GM21825 (cell line): ENCODE data around the gene CELF3.
"Not testable (repeated sequence)": the region's sequence is repeated elsewhere in the genome, so short reads cannot be mapped to it uniquely, and the experiment has no call there.

Experiments
- ATAC-seq: cut with Tn5 transposase; IDR thresholded peaks from one replicate; pipeline ENCODE4 v1.9.1; 2021; ENCODE audit warnings: mild to moderate bottlenecking, moderate library complexity; ENCODE audit not compliant: unreplicated experiment

The CELF3 gene

DNA sequence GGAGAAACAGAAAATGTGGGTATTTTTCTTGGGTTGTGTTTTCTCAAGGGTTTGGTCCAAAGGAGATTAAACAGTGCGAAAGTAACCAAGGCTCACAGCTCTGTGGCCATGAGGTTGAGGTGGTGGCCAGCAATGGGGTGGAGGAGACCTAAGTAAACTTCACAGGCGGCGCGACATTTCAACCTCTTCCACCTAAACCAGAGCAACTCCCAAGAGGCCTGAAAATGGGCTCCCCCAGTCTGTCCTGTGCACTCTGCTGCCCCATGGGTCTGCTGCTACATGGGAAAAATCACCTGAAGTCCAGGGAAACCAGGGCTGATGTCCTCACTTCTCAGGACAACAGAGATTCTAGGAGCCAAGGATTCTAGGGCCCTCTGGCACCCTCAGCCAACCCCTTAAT, 12.4 kb downstream of the CELF3 start:
- no peak for ATAC-seq

GRCh38 chr1:151703813-151704212, 12.8 kb downstream of the CELF3 start:
- ATAC-seq: no peak

GRCh38 chr1:151702936-151703335, 13.7 kb downstream of the CELF3 start:
- ATAC-seq: no peak

- no peak for ATAC-seq
These were observed 15.1 kb downstream of the CELF3 start for GRCh38 chr1:151701515-151701914.

- ATAC-seq: no peak
These were observed 23.4 kb downstream of the CELF3 start for GRCh38 chr1:151693057-151693651.

DNA sequence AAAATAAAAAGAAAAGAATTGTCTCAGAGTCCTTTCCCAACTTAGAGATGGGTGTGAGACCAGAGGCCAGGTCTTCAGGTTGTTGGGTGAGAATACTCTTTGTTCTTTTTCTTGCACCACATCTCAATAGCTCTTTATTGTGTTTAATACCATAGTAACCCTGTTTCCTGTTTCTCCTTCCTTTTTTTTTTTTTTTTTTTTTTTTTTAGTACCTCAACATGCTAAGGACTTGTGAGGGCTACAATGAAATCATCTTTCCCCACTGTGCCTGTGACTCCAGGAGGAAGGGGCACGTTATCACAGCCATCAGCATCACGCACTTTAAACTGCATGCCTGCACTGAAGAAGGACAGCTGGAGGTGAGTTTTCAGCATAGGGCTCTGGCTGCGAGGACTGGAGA, 24.4 kb downstream of the CELF3 start:
- no peak for ATAC-seq

DNA sequence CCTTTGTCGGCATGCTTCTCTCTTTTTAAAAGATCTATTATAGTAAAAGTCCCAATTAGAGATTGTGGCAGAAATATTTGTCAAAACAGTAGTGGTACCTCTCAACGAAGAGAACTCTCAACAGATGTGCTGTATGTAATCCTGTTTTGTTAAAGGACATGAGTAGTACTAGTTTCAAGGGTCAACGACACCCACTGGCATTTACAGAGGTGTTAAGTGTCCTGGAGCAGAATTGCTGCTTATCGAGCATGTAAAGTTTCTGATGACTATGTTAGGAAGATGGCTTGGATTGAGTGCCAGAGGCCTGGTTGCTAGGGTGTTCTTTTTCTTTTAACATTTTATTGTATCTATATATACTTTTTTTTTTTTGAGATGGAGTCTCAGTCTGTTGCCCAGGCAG, 27.1 kb downstream of the CELF3 start:
- no peak for ATAC-seq

DNA sequence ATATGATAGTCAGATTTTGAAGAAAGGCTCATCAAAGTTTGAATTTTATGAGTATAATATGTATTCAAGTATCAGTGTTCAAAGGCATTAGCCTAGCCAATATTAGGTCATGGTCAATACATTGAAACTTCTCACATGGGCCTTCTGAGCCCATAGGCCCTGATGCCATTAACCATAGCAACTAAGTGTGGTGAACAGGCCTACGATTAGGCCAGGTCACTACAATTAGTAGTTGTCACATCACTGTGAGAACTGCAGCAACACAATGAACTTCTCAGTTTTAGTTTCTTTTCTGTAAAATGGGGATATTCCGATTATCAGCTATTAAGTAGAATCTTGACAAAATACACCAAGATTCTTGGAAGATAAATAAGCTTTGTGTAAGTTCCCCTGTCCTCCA, 30.0 kb downstream of the CELF3 start:
- ATAC-seq: no peak

- no peak for ATAC-seq
These were observed 32.5 kb downstream of the CELF3 start for GRCh38 chr1:151684128-151684527.

DNA sequence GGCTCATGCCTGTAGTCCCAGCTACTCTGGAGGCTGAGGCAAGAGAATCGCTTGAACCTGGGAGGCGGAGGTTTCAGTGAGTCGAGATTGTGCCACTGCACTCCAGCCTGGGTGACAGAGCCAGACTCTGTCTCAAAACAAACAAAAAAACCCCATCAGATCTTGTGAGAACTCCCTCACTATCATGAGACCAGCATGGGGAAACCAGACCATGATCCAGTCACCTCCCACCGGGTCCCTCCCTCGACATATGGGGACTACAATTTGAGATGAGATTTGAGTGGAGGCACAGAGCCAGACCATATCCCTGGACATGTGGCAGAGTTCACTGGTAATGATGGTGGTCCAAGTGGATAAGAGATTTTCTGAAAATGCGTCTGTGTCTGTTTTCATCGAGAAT, 33.7 kb downstream of the CELF3 start:
- not testable (repeated sequence) for ATAC-seq

GRCh38 chr1:151681923-151682322, 34.7 kb downstream of the CELF3 start:
- no peak for ATAC-seq

DNA sequence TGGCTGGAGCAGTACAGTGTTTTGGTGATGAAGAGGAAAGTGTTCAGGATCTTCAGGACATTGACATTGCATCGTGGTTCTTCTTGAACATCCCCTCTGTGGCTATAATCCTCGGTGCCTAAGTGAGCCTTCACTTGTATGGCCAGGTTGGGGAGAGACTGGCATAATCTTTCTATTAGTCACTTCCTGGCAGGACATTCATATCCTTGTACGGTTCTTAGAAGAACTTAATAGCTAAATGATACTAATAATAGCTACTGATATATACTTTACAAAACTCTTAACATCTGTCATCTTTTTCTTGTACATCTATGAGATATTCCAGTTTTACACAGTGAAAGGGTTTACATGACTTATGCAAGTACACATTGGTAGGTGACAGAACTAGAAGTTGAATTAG, 35.8 kb downstream of the CELF3 start:
- ATAC-seq: no peak

DNA sequence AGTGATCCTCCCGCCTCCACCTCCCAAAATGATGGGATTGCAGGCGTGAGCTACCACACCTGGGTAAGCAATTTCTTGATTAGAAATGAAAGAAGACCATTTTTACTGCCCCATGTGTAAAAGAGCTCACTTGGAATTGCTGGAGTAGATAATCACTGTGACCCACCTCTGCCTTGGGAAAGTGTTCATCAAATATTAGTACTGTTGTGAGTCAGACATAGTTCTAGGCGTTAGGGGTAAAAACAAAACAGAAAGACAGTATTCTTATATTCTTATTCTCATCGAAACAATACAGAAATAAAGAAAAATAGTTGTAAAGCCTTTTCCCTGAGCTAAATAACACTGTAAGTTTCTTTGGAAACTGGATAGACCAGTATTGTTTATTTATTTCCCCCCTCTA, 36.2 kb downstream of the CELF3 start:
- ATAC-seq: no peak

DNA sequence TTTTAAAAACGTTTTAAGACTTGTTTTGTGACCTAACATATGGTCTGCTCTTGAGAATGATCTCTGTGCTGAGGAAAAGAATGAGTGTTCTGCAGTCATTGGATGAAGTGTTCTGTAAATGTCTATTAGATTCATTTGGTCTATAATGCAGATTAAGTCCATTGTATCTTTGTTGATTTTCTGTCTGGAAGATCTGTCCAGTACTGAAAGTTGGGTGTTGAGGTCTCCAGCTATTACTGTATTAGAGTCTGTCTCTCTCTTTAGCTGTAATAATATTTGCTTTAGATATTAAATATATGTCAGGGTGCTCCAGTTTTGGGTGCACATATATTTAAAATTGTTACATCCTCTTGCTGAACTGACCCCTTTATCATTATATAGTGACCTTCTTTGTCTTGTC, 43.2 kb downstream of the CELF3 start:
- no peak for ATAC-seq

DNA sequence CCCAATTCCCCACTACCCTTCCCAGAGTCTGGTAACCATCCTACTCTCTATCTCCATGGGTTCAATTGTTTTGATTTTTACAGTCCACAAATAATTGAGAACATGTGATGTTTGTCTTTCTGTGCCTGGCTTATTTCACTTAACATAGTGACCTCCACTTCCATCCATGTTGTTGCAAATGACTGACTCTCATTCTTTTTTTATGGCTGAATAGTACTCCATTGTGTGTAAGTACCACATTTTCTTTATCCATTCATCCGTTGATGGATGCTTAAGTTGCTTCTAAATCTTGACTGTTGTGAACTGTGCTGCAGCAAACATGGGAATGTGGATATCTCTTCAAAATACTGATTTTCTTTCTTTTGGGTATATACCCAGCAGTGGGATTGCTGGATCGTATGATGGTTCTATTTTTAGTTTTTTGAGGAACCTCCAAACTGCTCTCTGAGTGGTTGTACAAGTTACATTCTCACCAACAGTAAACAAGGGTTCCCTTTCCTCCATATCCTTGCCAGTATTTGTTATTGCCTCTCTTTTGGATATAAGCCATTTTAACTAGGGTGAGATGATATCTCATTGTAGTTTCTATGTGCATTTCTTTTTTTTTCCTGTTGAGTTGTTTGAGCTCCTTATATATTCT, 46.4 kb downstream of the CELF3 start:
- not testable (repeated sequence) for ATAC-seq

DNA sequence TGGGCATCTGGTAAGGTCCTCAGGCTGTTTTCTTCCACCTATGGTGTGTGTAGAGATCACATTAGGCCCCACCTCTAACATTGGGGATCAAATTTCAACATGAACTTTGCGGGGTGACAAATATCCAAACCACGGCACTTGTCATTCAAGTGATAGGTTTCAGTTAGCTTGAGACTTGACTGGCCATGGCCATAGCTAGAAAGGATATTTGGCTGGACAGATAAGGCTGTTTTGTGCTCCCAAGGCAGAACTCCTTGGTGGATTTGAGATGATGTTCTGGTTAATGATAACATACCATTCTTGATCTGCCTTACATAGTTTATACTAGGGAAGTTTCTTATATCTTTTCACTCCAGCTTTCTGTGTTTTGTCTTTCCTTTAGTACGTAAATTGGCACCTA, 48.5 kb downstream of the CELF3 start:
- ATAC-seq: no peak

GRCh38 chr1:151661751-151662150, 54.9 kb downstream of the CELF3 start:
- no peak for ATAC-seq

GRCh38 chr1:151655371-151655770, 61.2 kb downstream of the CELF3 start:
- ATAC-seq: no peak

DNA sequence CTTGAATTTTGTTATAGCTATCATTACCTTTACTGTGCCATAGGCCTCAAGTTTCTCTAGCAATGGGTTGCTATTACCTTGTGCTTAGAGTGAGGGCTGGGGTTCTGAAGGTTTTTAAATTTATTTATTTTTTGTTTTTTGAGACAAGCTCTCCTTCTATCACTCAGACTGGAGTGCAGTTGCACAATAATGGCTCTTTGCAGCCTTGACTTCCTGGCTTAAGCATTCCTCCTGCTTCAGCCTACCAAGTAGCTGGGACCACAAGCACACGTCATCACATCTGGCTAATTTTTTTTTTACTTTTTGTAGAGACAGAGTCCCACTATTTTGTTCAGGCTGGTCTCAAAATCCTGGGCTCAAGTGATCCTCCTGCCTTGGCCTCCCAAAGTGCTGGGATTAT, 63.2 kb downstream of the CELF3 start:
- ATAC-seq: no peak
